Prostate gland (tissue), 2 donors: Measurements from ENCODE around the gene BAHD1.

Experiments used
- POLR2AphosphoS5 ChIP-seq: sonication (generic); formaldehyde crosslinking; IDR thresholded peaks from one replicate; pipeline ENCODE4 v1.6.1; 2017; ENCODE audit warnings: antibody characterized with exemption
- TF ChIP-seq, protein P1 (sequence below), 4 experiments: fragments of 200-600 bp in 2 of 4; fragments of 450-650 bp in 2 of 4; sonication (generic) in 2 of 4; IDR thresholded peaks; 1 replicate in 3 of 4; 2 replicates in 1 of 4; pipeline ENCODE4 v1.5.1; 2016 to 2019; ENCODE audit warnings: antibody characterized with exemption in 4 of 4, mild to moderate bottlenecking in 2 of 4, moderate library complexity in 2 of 4

DNA sequence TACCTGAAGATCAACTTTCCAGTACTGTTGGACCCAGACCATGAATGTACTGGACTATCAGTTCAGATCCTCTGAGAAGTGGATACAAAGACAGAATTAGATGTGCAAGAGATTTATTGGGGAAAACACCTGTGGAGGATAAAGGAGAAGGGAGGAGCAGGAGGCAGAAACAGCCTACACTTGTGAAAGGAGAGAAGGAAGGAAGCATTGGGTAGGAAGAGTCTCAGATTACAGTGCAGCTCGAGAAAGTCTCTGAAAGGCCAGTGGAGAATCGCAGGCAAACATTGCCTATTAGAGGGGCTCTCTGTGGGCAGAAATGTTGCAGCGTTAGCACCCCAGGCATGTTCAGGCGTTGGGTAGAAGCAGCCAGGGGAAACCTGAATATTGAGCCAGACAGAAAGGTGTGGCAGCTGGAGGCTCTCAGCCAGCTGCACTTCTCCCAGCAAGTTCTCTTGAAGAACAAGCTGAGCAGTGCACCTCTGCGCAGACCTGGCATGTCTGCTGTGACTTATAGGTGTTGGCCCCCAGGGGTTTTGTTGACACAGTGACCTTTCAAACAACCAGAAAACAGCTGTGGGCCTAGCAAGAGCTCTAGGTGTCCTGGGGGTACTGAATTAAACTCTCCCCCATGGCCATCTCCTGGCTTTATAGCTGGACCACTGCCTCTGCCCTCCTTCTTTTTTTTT is 37.0 kb downstream of the BAHD1 start:
- TF ChIP-seq, protein P1, sequence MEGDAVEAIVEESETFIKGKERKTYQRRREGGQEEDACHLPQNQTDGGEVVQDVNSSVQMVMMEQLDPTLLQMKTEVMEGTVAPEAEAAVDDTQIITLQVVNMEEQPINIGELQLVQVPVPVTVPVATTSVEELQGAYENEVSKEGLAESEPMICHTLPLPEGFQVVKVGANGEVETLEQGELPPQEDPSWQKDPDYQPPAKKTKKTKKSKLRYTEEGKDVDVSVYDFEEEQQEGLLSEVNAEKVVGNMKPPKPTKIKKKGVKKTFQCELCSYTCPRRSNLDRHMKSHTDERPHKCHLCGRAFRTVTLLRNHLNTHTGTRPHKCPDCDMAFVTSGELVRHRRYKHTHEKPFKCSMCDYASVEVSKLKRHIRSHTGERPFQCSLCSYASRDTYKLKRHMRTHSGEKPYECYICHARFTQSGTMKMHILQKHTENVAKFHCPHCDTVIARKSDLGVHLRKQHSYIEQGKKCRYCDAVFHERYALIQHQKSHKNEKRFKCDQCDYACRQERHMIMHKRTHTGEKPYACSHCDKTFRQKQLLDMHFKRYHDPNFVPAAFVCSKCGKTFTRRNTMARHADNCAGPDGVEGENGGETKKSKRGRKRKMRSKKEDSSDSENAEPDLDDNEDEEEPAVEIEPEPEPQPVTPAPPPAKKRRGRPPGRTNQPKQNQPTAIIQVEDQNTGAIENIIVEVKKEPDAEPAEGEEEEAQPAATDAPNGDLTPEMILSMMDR (IDR thresholded peaks at IDR 0.05), result no peak
- TF ChIP-seq POLR2AphosphoS5, result no peak
